ENCODE results near the gene PTPRM.

The PTPRM gene

DNA sequence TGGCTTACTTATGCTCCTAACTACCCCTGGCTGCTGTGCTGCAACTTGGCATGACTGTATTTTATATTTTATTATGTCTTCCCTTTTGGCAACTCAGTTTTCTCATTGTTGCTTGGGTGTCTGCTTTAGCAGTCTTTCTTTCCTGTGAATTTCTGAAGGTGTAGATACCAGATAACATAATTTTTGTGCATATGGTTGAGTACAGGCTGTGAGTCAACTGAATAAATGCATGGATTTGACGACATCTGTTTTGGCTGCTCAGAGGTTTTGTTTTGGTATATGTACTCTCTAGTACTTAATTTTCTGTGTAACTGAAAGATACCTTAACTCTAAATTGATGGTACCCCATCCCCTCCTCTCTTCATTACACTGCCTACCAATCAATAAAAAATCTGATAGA, 303.1 kb downstream of the PTPRM start:
- Histone ChIP-seq H3K79me2 (ENCODE audit: control insufficient read depth, low read length) (no peaks in the 10 kb centered on the region), H3F3A (ENCODE audit: control insufficient read depth, insufficient read depth) (no peaks in the 10 kb centered on the region), H3K4me3 (ENCODE audit: low read length) (no peak overlapping the region), H3K36me3 (ENCODE audit: control insufficient read depth, low read length) (no peaks in the 10 kb centered on the region), H3K9me3 (ENCODE audit: control insufficient read depth, insufficient read depth, low read length) (no peaks in the 10 kb centered on the region), H3K4me2 (ENCODE audit: low read length) (no peak overlapping the region), H3K9me2 (replicated peaks; ENCODE audit: control insufficient read depth, low read length) (no peaks in the 10 kb centered on the region), H3K4me1 (ENCODE audit: control insufficient read depth, low read length) (no peaks in the 10 kb centered on the region), H3K27ac (ENCODE audit: low read depth, low read length) (no peak overlapping the region), H3K27me3 (ENCODE audit: control insufficient read depth, low read length) (no peaks in the 10 kb centered on the region), H4K20me1 (ENCODE audit: control insufficient read depth, insufficient read depth, low read depth, low read length) (no peaks in the 10 kb centered on the region)
- no peak for TF ChIP-seq EZH2phosphoT487 (IDR thresholded peaks at IDR 0.05; ENCODE audit: borderline replicate concordance, low read length)
- TF ChIP-seq, protein P1, sequence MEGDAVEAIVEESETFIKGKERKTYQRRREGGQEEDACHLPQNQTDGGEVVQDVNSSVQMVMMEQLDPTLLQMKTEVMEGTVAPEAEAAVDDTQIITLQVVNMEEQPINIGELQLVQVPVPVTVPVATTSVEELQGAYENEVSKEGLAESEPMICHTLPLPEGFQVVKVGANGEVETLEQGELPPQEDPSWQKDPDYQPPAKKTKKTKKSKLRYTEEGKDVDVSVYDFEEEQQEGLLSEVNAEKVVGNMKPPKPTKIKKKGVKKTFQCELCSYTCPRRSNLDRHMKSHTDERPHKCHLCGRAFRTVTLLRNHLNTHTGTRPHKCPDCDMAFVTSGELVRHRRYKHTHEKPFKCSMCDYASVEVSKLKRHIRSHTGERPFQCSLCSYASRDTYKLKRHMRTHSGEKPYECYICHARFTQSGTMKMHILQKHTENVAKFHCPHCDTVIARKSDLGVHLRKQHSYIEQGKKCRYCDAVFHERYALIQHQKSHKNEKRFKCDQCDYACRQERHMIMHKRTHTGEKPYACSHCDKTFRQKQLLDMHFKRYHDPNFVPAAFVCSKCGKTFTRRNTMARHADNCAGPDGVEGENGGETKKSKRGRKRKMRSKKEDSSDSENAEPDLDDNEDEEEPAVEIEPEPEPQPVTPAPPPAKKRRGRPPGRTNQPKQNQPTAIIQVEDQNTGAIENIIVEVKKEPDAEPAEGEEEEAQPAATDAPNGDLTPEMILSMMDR (IDR thresholded peaks at IDR 0.05; ENCODE audit: low read depth, low read length, poor library complexity, severe bottlenecking) = no peak

- Histone ChIP-seq H3K4me1 (ENCODE audit: control insufficient read depth, low read length) (no peaks in the 10 kb centered on the region), H3K4me3 (ENCODE audit: low read length) (no peak overlapping the region), H3F3A (ENCODE audit: control insufficient read depth, insufficient read depth) (no peaks in the 10 kb centered on the region), H3K9me3 (ENCODE audit: control insufficient read depth, insufficient read depth, low read length) (no peaks in the 10 kb centered on the region), H3K27me3 (ENCODE audit: control insufficient read depth, low read length) (no peaks in the 10 kb centered on the region), H4K20me1 (ENCODE audit: control insufficient read depth, insufficient read depth, low read depth, low read length) (no peaks in the 10 kb centered on the region), H3K27ac (ENCODE audit: low read depth, low read length) (no peak overlapping the region), H3K36me3 (ENCODE audit: control insufficient read depth, low read length) (no peaks in the 10 kb centered on the region), H3K79me2 (ENCODE audit: control insufficient read depth, low read length) (no peaks in the 10 kb centered on the region), H3K9me2 (replicated peaks; ENCODE audit: control insufficient read depth, low read length) (no peaks in the 10 kb centered on the region), H3K4me2 (ENCODE audit: low read length) (no peak overlapping the region)
- TF ChIP-seq, protein P1 (IDR thresholded peaks at IDR 0.05; ENCODE audit: low read depth, low read length, poor library complexity, severe bottlenecking) = no peak
- no peak for TF ChIP-seq EZH2phosphoT487 (IDR thresholded peaks at IDR 0.05; ENCODE audit: borderline replicate concordance, low read length)
These were observed 303.7 kb downstream of the PTPRM start for GRCh38 chr18:7870855-7871254.

DNA sequence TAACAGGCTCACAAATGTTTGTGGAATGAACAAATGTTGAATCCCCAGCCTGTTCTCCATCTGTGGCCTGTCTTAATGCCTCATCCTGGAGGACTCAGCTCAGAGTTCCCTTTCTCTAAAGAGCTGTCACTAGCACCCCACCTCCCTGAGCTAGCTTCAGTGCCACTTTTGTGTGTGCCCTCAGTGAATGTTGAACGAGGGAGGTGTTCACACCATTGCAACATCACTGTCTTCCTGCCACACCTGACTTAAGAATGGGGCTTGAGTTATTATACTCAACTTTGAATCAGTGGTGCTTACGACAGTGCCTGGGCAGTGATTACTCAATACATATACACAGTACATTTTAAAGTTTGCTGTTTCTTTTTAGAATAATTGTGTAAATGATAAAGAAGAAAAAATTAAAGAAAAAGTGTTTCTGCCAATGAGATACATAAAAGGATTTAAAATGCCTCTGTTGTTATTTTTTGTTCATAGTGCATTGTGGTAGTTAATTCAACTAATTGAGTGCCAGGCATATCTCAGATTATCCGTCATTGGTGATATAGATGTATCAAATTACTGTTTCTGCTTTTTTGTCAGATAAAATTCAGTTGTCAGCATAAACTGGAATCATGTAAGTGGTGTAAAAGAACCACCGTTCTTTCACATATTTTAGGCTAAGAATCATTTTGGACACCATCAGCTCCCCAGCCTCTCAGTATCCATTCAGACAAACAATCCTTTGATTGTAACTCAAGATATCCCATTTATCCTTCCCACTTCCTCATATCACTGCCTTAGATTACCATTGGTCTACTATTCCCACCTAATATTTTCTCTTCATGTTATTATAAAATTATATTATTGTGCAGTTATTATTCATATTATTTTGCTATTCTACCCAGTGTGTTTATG, 304.7 kb downstream of the PTPRM start:
- Histone ChIP-seq H3K4me1 (ENCODE audit: control insufficient read depth, low read length) (no peaks in the 10 kb centered on the region), H3K4me2 (ENCODE audit: low read length) (no peak overlapping the region), H3K27me3 (ENCODE audit: control insufficient read depth, low read length) (no peaks in the 10 kb centered on the region), H3K9me2 (replicated peaks; ENCODE audit: control insufficient read depth, low read length) (no peaks in the 10 kb centered on the region), H3K4me3 (ENCODE audit: low read length) (no peak overlapping the region), H3K79me2 (ENCODE audit: control insufficient read depth, low read length) (no peaks in the 10 kb centered on the region), H3K36me3 (ENCODE audit: control insufficient read depth, low read length) (no peaks in the 10 kb centered on the region), H3K9me3 (ENCODE audit: control insufficient read depth, insufficient read depth, low read length) (no peaks in the 10 kb centered on the region), H3K27ac (ENCODE audit: low read depth, low read length) (no peak overlapping the region), H4K20me1 (ENCODE audit: control insufficient read depth, insufficient read depth, low read depth, low read length) (no peaks in the 10 kb centered on the region), H3F3A (ENCODE audit: control insufficient read depth, insufficient read depth) (no peaks in the 10 kb centered on the region)
- no peak for TF ChIP-seq EZH2phosphoT487 (IDR thresholded peaks at IDR 0.05; ENCODE audit: borderline replicate concordance, low read length)
- TF ChIP-seq, protein P1 (IDR thresholded peaks at IDR 0.05; ENCODE audit: low read depth, low read length, poor library complexity, severe bottlenecking) = no peak
